Measurements from ENCODE around the gene IL1A. TPM values are rescaled to one million over a fixed set of nuclear protein-coding genes. Genes with fewer than 3 reads are reported as not detected.
"Not testable (repeated sequence)": the region's sequence is repeated elsewhere in the genome, so short reads cannot be mapped to it uniquely, and the experiment has no call there.

IL1A gene
- under 1 TPM in 1 of 3 donors, not detected in 2; 0.06 TPM for polyA plus RNA-seq (ENCODE audit: insufficient read length in 3 of 3)

GRCh38 chr2:112784199-112785189, at the start of gene IL1A:
TSS of gene IL1A (minus strand) at chr2:112784493. CDS start at chr2:112783770, 723 bp downstream.
- DNase-seq (ENCODE audit: low read depth in 3 of 3, low spot score in 2 of 3), result no peak

- no peak for DNase-seq (ENCODE audit: low read depth in 3 of 3, low spot score in 2 of 3)
These were observed 49.7 kb upstream of the IL1A start for GRCh38 chr2:112833976-112834375.

GRCh38 chr2:112833639-112833931, 49.3 kb upstream of the IL1A start:
- not testable (repeated sequence) for DNase-seq (ENCODE audit: low read depth in 3 of 3, low spot score in 2 of 3)

- DNase-seq (ENCODE audit: low read depth in 3 of 3, low spot score in 2 of 3), result no peak
These were observed 48.7 kb upstream of the IL1A start for GRCh38 chr2:112832841-112833638.

- DNase-seq (ENCODE audit: low read depth in 3 of 3, low spot score in 2 of 3), result no peak
These were observed 47.9 kb upstream of the IL1A start for GRCh38 chr2:112831946-112832840.

- DNase-seq (ENCODE audit: low read depth in 3 of 3, low spot score in 2 of 3), result no peak
These were observed 47.2 kb upstream of the IL1A start for GRCh38 chr2:112831513-112831845.

- no peak for DNase-seq (ENCODE audit: low read depth in 3 of 3, low spot score in 2 of 3)
These were observed 46.6 kb upstream of the IL1A start for GRCh38 chr2:112830682-112831512.

GRCh38 chr2:112829961-112830681, 45.8 kb upstream of the IL1A start:
- DNase-seq (ENCODE audit: low read depth in 3 of 3, low spot score in 2 of 3), result no peak

- DNase-seq (ENCODE audit: low read depth in 3 of 3, low spot score in 2 of 3), result no peak
These were observed 45.0 kb upstream of the IL1A start for GRCh38 chr2:112829101-112829960.

GRCh38 chr2:112828251-112828691, 44.0 kb upstream of the IL1A start:
- DNase-seq (ENCODE audit: low read depth in 3 of 3, low spot score in 2 of 3), result no peak

GRCh38 chr2:112827604-112828185, 43.4 kb upstream of the IL1A start:
- no peak for DNase-seq (ENCODE audit: low read depth in 3 of 3, low spot score in 2 of 3)

GRCh38 chr2:112827009-112827408, 42.7 kb upstream of the IL1A start:
- no peak for DNase-seq (ENCODE audit: low read depth in 3 of 3, low spot score in 2 of 3)

- DNase-seq (ENCODE audit: low read depth in 3 of 3, low spot score in 2 of 3), result no peak
These were observed 41.4 kb upstream of the IL1A start for GRCh38 chr2:112825706-112826105.

GRCh38 chr2:112824694-112825085, 40.4 kb upstream of the IL1A start:
- DNase-seq (ENCODE audit: low read depth in 3 of 3, low spot score in 2 of 3), result no peak

GRCh38 chr2:112821682-112822081, 37.4 kb upstream of the IL1A start:
- DNase-seq (ENCODE audit: low read depth in 3 of 3, low spot score in 2 of 3), result no peak

- DNase-seq (ENCODE audit: low read depth in 3 of 3, low spot score in 2 of 3), result no peak
These were observed 36.8 kb upstream of the IL1A start for GRCh38 chr2:112821142-112821541.

GRCh38 chr2:112820343-112820742, 36.0 kb upstream of the IL1A start:
- DNase-seq (ENCODE audit: low read depth in 3 of 3, low spot score in 2 of 3), result no peak

GRCh38 chr2:112819081-112819480, 34.8 kb upstream of the IL1A start:
- no peak for DNase-seq (ENCODE audit: low read depth in 3 of 3, low spot score in 2 of 3)
